GM21515 (cell line): ENCODE measurements around the gene SHANK1.

ENCODE experiments used
- ATAC-seq: cut with Tn5 transposase; IDR thresholded peaks from one replicate; pipeline ENCODE4 v1.9.1; 2021; ENCODE audit not compliant: unreplicated experiment

The SHANK1 gene

GRCh38 chr19:50662651-50663481, 56.7 kb downstream of the SHANK1 start:
- no peak for ATAC-seq

DNA sequence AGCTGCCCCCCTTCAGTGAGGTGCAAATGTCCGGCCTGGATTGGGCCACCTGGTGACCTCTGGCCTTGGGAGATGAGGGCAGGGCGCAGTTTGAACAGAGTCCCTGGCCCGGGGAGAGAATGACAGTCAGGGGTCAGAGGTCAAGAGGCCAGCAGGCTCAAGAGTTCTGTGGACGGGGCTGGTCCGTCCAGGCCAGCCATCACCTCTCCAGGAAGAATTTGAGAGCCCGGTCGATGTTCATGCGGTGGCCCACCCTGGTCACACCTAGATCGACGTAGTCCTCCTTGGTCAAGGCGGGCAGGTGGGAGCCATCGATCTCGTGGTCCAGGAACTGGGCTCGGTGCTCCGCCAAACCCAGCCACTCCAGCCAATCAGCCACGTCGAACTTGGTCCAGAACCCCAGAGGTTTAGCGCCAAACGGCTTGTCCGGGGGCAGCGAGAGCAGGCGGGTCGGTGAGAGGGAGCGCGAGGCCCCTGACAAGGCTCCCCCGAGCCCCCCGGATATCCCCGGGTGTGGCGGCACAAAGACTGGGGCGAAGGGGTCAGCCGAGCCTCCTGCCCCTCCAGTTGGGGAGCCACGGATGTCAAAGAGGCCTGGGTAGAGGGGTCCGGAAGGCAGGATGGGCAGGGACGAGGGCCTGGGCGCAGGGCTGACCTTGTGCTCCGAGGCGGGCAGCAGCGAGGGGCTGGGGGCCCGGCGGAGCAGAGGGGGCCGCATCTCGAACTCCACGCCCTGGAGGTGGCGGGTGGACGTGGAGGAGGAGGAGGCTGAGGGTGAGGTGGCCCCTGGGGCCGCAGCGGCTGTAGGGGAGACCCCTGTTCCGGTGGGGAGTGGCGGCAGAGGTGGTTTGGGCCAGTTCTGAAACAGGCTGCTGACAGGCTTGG, 57.6 kb downstream of the SHANK1 start:
- ATAC-seq: no peak

DNA sequence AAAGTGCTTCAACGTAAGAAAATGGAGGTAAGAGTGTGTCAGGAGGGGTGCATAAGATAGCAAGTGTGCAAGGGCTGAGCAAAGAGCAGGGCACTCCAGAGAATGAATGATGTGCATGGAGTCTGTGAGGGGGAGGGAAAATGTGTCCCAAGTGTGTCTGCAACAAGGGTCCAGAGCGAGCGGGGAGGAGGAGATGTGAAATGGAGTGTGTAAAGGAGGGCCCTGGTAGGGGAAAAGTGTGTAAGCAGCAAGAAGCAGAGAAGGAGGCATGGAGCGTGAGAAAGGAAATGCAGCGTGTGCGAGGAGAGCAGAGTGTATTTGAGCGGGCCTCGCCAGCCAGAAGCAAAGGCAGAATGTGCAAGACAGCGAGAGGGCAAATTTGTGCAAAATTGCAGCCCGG, 58.6 kb downstream of the SHANK1 start:
- ATAC-seq: no peak

- no peak for ATAC-seq
Measured at GRCh38 chr19:50660088-50660366, 59.6 kb downstream of the SHANK1 start.

GRCh38 chr19:50659318-50660087, 60.1 kb downstream of the SHANK1 start:
- ATAC-seq: no peak

GRCh38 chr19:50658441-50659317, 60.9 kb downstream of the SHANK1 start:
- ATAC-seq: no peak

DNA sequence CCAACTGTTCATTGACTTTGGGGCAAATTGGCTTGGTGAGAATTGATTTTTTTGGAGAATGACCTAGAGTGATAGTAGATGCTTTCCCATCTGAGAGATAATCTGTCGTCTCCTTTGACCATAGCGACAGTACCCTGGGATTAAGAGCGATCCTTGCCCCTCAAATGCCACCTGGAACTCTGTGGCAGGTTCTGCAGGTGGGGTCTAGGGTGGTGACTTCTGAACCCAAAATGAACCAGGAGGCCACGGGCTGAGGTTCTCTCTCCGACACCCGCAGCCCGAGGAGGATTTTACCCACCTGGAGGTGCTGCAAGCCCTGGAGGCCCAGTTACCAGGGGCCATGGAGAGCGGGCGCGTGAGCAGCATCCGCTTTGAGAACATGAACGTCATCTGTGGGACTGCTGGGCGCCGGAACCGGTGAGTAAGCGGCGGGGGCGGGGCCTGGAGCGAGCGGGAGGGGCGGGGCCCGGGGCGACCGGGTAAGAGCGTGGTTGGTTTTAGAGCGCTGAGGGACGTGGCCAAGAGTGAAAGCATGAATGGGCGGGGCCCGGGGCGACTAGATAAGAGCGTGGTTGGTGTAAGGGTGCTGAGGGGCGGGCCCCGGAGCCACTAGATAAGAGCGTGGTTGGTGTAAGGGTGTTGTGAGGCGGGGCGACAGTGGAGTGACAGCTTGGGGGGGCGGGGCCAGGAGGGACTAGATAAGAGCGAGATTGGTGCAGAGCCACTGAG, 61.7 kb downstream of the SHANK1 start:
- no peak for ATAC-seq

DNA sequence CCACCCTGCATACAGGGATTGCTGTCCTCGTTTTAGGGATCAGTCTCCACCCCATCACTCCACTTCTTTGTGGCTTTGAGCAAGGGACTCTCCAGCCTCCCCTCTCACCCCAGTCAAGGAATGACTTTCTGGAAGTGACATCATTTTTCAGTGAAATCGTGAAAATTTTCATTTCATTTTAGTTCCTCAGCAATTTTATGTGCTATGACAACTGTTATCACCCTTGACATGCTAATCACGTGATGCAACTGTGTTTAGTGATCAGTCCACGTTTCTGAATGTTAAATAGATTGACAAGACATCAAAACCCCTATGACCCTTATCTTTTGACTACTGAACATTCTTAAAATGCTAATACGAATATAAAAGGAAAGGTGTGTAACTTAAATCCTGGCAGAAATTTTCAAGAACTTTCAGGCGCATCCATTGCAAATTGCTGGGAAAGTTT, 62.4 kb downstream of the SHANK1 start:
- no peak for ATAC-seq

DNA sequence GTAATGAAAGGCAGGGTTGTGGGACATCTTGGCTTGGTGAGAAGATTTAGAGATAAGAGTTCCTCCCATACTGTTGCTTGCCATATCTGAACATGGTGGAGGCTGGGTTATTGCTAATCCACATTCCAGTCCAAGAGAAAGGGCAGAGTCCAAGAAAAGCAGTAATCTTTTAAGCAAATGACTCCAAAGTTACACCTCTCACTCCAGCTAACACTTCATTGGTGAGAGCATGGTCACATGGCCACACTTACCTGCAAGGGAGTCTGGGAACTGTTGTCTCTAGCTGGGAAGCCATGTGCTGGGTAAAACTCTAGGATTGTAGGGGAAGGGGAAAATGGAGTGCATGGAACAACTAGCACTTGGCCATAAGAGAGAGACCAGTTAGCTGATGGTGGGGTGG, 64.7 kb downstream of the SHANK1 start:
- ATAC-seq: no peak

DNA sequence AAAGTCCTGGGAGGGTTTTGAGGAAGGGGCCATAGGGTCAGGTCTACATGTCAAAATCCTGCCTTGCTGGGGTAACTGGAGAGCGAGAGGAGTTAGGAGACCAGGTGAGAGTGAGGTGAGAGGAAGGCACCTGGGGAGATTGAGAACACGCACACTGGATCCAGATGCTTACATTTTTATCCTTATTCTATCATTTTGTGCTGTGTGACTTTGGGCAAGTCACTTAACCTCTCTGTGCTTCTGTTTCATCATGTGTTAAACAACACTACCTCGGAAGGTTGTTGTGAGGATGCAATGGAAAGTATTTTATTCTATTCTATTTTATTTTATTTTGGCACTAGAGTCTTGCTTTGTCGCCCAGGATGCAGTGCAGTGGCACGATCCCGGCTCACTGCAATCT, 66.9 kb downstream of the SHANK1 start:
- no peak for ATAC-seq

GRCh38 chr19:50651174-50651573, 68.4 kb downstream of the SHANK1 start:
- no peak for ATAC-seq

DNA sequence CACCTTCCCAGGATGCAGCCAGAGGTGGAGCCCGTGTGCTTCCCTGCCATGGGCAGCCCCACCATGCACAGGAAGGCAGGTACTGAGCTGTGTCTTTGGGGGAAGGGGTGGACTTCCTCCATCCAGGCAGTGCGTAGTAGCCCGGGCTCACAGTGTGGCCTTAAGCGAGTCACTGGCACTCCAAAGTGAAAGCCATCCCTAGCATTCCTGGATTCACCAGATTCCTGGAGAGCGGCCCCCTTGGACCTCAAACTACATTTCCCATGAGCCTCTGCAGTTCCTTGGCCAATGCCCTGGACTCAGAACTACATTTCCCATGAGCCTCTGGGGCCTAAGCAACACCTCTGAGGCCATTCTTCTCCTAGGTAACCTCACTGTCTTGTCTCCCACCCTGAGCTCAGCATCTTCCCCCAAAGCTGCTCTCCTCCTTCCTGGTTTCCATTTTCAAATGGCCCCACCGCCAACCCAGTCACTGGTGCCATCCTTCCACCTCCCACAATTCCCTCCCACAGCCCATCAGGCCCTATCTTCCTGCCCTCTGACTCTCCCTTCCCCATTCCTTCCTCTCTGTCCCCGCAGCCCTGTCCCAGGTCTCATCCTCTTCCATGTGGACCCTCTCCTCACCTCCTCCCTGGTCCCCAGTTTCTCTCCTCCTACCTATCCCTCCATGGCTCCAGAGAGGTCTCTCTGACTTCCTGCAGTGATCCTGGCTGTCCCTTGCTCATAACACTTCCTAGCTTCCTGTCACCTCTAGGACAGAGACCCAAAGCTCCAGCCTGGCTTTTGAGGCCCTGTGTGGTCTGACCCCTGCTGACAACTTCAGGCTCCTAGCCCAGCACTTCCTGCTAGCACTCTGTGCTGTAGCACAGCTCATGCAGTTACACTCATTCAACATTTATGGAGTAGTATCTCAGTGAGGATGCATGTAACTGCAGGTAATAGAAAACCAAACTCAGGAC, 69.9 kb downstream of the SHANK1 start, which contains the start of gene C19orf81:
Gene C19orf81 (plus strand): TSS at position 13 of the 959 bp plus-strand sequence. CDS start 0 bp downstream, at position 13.
- no peak for ATAC-seq

- no peak for ATAC-seq
Measured at GRCh38 chr19:50648659-50649058, 70.9 kb downstream of the SHANK1 start.

- no peak for ATAC-seq
Measured at GRCh38 chr19:50647879-50648615, 71.6 kb downstream of the SHANK1 start.

GRCh38 chr19:50646074-50646807, 73.4 kb downstream of the SHANK1 start:
- ATAC-seq: no peak

GRCh38 chr19:50645107-50645506, 74.5 kb downstream of the SHANK1 start:
- ATAC-seq: no peak

GRCh38 chr19:50644315-50644915, 75.2 kb downstream of the SHANK1 start:
- no peak for ATAC-seq
